Breast epithelium (tissue), 3 donors: Measurements from ENCODE around the gene ANP32A.

ENCODE experiments used
- CTCF ChIP-seq, 3 donors: fragments of 450-650 bp; IDR thresholded peaks; one replicate each; pipeline ENCODE4 v1.5.1; 2016 to 2017; ENCODE audit warnings: antibody characterized with exemption in 3 of 3, mild to moderate bottlenecking in 3 of 3, moderate library complexity in 3 of 3
- POLR2A ChIP-seq: fragments of 450-650 bp; IDR thresholded peaks from one replicate; pipeline ENCODE4 v1.6.1; 2016; ENCODE audit warnings: antibody characterized with exemption, mild to moderate bottlenecking, moderate library complexity
- POLR2AphosphoS5 ChIP-seq, 3 donors: sonication (generic); formaldehyde crosslinking; IDR thresholded peaks; one replicate each; pipeline ENCODE4 v1.6.1; 2017; ENCODE audit warnings: antibody characterized with exemption in 3 of 3

- no peak for TF ChIP-seq POLR2A
- TF ChIP-seq CTCF (IDR thresholded peaks at IDR 0.05), result no peak
- no peak for TF ChIP-seq POLR2AphosphoS5 (IDR thresholded peaks at IDR 0.05)
These were observed 90.8 kb downstream of the ANP32A start for GRCh38 chr15:68729789-68730411.
